COR-L47 (cell line): ENCODE measurements around the gene MLST8.
"Not testable (repeated sequence)": the region's sequence is repeated elsewhere in the genome, so short reads cannot be mapped to it uniquely, and the experiment has no call there.

Experiments used
- DNase-seq: peaks from one replicate; lab custom pipeline; 2025; lab: John Stamatoyannopoulos, UW

Gene MLST8

DNA sequence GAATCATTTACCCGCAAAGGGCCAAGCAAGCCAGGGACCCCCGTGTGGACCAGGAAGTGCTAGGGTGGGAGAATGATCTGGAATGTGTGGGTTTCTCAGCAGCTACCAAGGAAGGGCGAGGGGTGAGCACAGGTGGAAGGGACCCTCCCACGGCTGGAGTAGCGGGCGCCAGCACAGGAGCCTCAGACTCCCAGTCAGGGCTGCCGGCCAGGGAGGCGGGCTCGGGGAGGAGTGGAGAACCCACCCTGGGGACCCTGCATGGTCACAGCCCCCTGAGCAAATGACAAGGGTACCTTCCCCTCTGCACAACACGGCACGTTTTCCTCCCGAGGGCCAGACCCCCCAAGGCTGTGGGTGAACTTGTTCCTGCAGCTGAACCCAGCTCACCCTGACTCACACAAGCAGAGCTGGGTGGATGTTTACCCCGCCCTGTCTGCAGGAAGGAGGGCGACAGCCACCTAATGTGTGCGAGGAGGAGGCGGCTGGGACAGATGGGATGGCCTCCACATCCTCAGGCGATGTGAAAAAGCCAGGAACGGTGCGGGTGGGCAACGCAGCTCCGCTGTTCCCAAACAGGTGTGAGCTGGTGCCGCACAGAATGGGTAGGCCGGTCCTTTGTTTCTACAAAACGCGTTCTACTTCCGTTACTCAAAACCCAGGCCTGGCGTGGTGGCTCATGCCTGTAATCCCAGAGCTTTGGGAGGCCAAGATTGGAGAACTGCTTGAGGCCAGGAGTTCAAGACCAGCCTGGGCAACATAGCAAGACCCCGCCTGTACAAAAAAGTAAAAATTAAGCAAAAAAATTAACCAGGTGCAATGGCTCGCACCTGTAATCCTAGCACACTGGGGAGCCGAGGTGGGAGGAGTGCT, 39.9 kb downstream of the MLST8 start:
- no peak for DNase-seq

DNA sequence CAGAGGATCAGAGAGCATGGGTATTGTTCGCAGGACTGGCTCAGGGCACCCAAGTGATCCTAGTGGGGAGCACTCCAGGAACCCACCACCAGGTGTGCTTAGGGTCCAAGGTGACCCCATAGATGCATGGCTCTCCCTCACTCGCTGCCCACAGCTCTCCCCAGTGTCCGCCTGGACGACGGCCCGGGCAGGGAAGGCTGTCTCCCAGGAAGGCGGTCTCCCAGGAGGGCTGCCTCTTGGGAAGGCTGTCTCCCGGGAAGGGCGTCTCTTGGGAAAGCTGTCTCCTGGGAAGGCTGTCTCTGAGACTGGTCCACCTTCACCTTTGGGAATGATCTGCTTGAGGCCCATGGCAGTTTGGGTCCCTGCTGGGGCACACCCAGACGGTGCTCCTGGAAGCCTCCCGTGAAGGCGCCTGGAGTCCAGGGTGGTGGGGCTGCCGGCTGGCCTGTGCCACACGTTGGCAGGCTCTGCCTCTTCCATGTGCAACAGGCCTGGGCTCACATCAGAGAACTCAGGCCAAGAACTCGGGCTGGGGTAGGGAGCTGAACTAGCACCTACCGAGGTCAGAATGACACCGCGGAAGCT, 41.1 kb downstream of the MLST8 start:
- no peak for DNase-seq

DNA sequence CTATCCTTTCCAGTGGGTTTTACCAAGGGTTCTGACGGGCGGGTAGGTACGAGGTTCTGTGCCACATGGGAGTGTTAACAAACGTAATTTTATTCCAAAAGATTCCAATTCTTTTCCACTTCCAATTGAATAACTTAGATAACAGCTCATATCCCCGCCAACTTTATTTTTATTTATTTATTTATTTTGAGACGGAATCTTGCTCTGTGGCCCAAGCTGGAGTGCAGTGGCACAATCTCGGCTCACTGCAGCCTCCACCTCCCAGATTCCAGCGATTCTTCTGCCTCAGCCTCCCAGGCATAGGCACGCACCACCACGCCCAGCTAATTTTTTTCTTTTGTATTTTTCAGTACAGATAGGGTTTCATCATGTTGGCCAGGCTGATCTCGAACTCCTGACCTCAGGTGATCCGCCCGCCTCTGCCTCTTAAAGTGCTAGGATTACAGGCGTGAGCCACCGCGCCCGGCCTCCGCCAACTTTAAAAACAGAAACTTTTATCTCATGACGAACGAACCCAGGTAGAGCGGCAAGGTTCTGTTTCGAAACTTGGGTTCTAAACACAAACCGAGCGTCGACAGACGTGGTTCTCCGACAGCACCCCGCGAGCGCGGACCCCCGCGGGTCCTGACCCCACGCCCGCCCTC, 45.5 kb downstream of the MLST8 start:
- DNase-seq = no peak

DNA sequence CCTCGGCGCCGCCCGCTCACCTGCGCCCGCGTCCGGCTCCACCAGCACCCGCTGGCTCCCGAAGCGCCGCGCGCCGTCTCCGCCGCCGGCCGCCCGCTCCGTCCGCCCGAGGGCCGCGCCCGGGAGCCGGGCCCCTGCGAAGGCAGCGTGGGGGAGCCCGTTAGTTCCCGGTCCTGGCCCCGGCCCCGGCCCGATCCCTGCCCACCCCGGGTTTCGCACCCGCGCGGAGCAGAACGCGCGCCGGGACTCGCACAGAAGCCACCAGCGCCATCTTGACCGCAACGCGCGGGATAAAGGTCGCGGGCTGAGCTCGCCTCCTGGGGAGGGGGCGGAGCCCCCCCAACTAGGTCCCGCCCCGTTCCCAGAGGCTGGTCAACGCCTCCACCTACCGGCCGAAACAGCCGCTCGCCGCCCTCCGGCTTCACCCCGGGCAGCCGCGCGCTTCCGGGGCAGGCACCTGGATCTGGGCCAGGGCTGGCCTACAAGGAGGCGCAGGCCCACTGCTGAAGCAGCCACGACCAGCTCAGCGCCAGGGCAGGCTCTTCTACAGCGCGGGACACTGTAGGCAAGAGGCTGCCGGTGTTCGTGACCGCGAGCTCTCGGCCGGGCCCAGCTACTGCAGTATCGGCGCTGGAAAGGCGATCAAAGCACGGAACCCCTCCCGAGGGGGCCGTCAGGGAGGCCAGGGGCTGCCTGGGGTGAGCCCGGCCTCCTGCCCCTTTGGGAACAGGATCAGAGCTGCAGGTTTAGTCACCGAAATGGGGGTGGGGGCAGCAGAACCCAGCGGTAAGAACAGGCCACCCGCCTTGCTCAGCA, 46.2 kb downstream of the MLST8 start, which contains the start of gene ECI1:
Gene ECI1, minus strand, starts transcription at position 292 of the 816 bp plus-strand sequence. Its CDS starts 21 bp downstream, at position 271.
- peak; percentile 92 for DNase-seq

DNA sequence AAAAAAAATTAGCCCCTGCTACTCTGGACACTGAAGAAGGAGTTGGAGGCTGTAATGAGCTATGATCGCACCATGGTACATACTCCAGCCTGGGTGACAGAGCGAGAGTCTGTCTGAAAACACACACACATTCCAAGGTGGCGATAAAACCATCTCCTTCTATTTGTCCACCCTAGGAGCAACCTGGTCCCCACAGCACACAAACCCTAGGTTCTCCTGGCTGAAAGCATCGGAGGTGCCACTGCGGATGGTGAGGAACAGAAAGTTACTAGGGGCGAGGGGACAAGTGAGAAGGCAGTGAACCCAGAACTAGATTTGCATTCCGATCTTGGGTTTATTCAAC, 47.5 kb downstream of the MLST8 start:
- no peak for DNase-seq

DNA sequence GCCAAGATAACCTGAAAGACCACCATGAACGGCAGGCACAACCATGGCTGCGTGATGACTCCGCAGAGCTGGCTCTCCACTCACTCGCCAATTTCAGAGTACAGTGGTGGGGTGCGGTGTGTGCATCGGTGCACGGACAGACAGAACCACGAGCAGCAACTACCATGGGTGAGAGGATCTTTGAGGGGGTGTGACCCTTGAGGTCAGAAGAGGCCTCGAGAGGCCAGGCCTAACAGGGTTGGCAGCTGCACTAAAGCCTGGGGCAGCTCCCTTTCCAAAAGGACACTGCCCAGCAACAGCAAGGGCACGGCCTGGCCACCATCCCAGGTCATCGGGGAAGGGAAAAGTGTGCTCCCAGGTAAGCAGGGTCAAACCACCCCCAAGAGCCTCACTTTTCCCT, 48.0 kb downstream of the MLST8 start:
- no peak for DNase-seq

DNA sequence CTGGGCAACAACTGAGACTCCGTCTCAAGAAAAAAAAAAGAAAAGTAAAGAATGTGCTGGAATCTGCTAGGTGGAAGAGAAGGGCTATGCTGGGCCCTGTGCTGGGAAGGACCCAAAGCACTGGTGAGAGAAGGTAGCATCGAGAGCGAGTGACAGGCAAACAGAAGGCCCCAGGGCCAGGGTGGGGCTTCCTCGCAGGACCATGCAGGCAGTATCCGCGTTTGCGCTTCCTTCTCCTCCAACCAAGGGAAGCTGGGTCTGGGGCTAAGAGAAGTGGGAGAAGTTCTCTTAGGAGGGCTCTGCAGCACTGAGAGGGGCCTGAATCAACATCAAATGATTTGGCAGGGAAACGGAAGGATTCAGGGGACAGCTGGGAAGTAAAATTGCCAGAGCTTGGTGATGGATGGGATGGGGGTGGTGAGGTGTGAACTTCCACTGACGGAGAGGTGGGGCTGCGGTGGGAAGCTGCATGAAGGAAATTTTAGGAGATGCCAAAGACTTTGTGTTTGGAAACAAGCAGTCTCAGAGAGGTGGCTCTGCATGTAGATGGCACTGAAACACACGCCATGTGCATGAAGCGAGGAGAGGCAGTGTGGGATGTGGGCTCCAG, 51.4 kb downstream of the MLST8 start:
- no peak for DNase-seq

DNA sequence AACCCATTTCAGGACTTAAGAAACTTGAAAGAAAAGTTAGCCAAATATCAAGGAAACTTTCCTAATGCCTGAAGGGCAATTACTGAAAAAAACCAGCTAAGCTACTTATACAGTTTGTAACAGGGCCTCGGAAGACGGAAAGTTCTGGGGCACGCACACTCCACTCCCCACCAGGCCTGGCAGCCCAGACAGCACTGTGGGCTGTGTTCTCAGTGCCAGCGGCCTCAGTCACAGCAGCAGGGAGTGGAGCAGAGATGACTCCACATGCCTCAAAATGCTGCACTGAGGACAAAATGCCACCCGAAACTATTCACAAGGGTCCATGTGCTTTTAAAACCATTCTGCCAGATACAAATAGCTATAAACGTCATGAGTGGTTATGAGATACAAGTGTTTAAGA, 52.5 kb downstream of the MLST8 start:
- DNase-seq = no peak

DNA sequence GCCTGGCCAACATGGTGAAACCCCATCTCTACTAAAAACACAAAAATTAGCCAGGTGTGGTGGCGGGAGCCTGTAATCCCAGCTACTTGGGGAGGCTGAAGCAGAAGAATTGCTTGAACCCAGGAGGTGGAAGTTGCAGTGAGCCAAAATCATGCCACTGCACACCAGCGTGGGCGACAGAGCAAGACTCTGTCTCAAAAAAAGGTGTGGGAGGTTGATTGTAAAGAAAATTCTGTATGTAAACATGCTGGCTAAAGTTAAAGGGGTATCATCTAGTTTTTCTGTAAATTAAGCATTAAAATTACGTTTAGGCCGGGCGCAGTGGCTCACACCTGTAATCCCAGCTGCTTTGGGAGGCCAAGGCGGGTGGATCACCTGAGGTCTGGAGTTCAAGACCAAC, 53.3 kb downstream of the MLST8 start:
- DNase-seq = not testable (repeated sequence)
